ENCODE results near the gene APOL3. TPM values are rescaled to one million over a fixed set of nuclear protein-coding genes. Genes with fewer than 3 reads are reported as not detected.
A peak's percentile ranks its signal among the peaks of the same experiment; 100 is the strongest.

Gene APOL3
- total and polyA plus RNA-seq, 2 donors (not counting 3 experiments of a cell fraction or from before 2014, with no cell fraction given): 17.9 to 36.9 TPM

DNA sequence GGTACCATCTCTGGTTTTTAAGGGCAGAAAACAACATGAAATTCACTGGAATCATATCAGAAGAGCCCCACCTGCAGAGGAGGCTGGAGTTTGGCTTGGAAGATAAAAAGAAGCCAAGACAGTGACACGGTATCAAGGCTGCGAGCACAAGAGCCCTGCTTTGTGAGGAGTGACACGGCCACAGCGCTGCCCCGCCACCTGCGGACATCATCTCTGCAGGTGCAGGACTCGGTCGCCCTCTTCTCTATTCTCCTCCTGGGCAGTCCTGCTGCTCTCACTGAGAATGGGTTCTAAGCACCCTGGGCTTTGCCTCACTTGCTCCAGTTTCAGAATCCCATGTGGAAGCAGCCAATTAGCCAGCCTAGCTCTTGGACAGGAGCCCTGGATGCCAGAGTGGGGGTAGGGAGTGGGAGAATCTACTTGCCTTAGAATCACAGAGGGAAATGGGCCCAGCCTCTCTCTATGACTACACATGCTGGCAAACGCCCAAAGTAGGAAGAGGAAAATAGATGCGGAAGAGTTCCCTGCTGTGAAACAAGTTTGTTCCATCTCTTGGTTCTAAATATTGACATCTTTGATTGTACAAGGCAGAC, 24.0 kb upstream of the APOL3 start:
- Histone ChIP-seq H3K4me1 (ENCODE audit: control insufficient read depth, extremely low read depth, insufficient read depth, low read length) (no peaks in the 10 kb centered on the region), H3K9me1 (replicated peaks; ENCODE audit: control insufficient read depth, extremely low read depth, insufficient read depth, low read length) (no peaks in the 10 kb centered on the region), H3K36me3 (ENCODE audit: control insufficient read depth in 2 of 2, extremely low read depth in 1 of 2, insufficient read depth in 2 of 2, low read length in 2 of 2) (no peaks in the 10 kb centered on the region), H2AFZ (ENCODE audit: low read depth, low read length) (no peak overlapping the region), H3K9ac (replicated peaks; ENCODE audit: extremely low read depth, insufficient read depth, low read length) (no peak overlapping the region), H3K9me3 (replicated peaks; ENCODE audit: control insufficient read depth, insufficient read depth, low read length) (no peaks in the 10 kb centered on the region), H3K4me2 (ENCODE audit: insufficient read depth, low read length) (no peak overlapping the region), H3K27me3 (ENCODE audit: control insufficient read depth in 2 of 2, insufficient read depth in 2 of 2, low read length in 2 of 2) (peaks cover 2 to 5% of the 10 kb centered on the region in 2 experiments), H3K79me2 (ENCODE audit: control insufficient read depth, insufficient read depth, low read length) (no peaks in the 10 kb centered on the region), H4K20me1 (replicated peaks; ENCODE audit: control insufficient read depth, extremely low read depth, insufficient read depth, low read length) (no peaks in the 10 kb centered on the region), H3K4me3 (replicated peaks in 1 of 3; ENCODE audit: insufficient read depth in 1 of 3, low read depth in 1 of 3, low read length in 3 of 3) (no peak overlapping the region), H3K27ac (ENCODE audit: insufficient read depth, low read depth, low read length) (no peak overlapping the region)
- no TSS peak for BruUV-seq (replicated peaks)
- POLR2A ChIA-PET: no interaction called here
- CTCF ChIA-PET: interaction anchor here (5.7 kb wide), 1 partner anchor 42 kb away, joined by 140 read pairs; no protein-coding TSS in a partner anchor
- intact Hi-C loops (cut with micrococcal nuclease) (no loop called here), dilution Hi-C loops (cut with MboI; ENCODE audit: extremely low pct_ligation_motif_present, low sequenced_read_pairs) (no loop called here)
- peak; percentile 60 for DNase-seq (ENCODE audit: low read depth, low spot score)
- TF ChIP-seq JUN (IDR thresholded peaks at IDR 0.05; ENCODE audit: borderline replicate concordance, insufficient read depth, insufficient read length, low read depth) (no peak), POLR2A (IDR thresholded peaks at IDR 0.05; ENCODE audit: low read depth, low read length) (no peak), MYC (IDR thresholded peaks at IDR 0.05; ENCODE audit: low read depth, low read length) (no peak), POLR2AphosphoS5 (IDR thresholded peaks at IDR 0.05; ENCODE audit: insufficient read depth, low read depth, low read length) (no peak), EZH2 (IDR thresholded peaks at IDR 0.05; ENCODE audit: borderline replicate concordance, low read depth, low read length, severe bottlenecking) (no peak), GATA2 (IDR thresholded peaks at IDR 0.05; ENCODE audit: insufficient read depth, insufficient read length, low read depth, low read length) (no peak), FOS (IDR thresholded peaks at IDR 0.05; ENCODE audit: borderline replicate concordance, insufficient read depth, low read length) (no peak)
- TF ChIP-seq, protein P1, sequence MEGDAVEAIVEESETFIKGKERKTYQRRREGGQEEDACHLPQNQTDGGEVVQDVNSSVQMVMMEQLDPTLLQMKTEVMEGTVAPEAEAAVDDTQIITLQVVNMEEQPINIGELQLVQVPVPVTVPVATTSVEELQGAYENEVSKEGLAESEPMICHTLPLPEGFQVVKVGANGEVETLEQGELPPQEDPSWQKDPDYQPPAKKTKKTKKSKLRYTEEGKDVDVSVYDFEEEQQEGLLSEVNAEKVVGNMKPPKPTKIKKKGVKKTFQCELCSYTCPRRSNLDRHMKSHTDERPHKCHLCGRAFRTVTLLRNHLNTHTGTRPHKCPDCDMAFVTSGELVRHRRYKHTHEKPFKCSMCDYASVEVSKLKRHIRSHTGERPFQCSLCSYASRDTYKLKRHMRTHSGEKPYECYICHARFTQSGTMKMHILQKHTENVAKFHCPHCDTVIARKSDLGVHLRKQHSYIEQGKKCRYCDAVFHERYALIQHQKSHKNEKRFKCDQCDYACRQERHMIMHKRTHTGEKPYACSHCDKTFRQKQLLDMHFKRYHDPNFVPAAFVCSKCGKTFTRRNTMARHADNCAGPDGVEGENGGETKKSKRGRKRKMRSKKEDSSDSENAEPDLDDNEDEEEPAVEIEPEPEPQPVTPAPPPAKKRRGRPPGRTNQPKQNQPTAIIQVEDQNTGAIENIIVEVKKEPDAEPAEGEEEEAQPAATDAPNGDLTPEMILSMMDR (IDR thresholded peaks at IDR 0.05; ENCODE audit: extremely low read depth in 1 of 2, insufficient read depth in 1 of 2, low read depth in 1 of 2, low read length in 2 of 2): no peak
- TF ChIP-seq, protein P2, sequence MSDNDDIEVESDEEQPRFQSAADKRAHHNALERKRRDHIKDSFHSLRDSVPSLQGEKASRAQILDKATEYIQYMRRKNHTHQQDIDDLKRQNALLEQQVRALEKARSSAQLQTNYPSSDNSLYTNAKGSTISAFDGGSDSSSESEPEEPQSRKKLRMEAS (IDR thresholded peaks at IDR 0.05; ENCODE audit: insufficient read depth, insufficient read length): no peak
- no peak for FAIRE-seq

All from endothelial cell of umbilical vein (primary cell).